Pericardium fibroblast (primary cell): ENCODE results near the gene SCD5. TPM values are rescaled to one million over a fixed set of nuclear protein-coding genes. Genes with fewer than 3 reads are reported as not detected.

Experiments
- total RNA-seq: library from RNA; depleted of rRNA; stranded (reverse); fragments of >200 nt; gene quantifications from 2 replicates; pipeline ENCODE4 v1.2.3, GENCODE V29; 2015

Gene SCD5
- 13.9 and 16.8 TPM in 2 replicates for total RNA-seq

DNA sequence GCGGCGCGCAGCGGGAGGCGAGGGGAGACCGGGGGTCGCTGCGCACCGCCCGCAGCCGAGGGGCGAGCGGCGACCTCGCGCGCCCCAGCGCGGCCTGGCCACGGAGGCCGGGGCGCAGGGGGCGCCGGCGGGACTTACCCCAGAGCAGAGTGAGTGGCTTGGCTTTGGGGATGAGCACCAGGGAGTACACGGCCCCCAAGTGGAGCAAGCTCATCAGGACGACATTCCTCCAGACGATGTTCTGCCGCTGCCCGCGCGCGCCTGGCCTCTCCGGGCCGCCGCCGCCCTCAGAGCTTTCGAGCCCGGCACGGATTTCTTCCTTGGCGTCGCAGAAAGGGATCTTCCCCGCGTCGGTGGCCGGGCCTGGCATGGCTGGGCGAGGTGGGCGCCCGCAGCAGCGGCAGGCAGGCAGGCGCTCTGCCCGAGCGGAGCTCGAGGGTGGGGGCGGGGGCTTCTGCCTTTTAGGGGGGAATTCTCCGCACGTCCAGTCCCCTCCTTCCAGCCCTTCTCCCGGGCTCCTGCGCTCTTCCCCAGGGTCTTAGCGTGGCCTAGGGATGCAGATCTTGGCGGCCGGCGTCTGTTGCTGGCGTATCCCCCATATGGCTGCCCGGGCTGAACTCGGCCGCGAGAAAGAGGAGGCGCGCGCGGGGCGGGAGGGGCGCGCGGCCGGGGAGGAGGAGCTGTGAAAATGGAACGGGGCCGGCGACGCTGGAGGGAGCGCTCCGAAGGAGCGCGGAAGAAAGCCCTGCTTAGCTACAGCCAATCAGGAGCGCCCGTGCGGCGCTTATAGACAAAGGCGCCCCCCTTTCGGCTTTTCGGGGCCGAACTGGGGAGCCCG lies at the start of gene SCD5:
Gene SCD5, minus strand, starts transcription at position 629 of the 838 bp plus-strand sequence. Its CDS starts 259 bp downstream, at position 370.

Other genes starting within 250 kb of the SCD5 start
- 0.09 and 0.23 TPM in 2 replicates for gene TMEM150C, start 236.8 kb downstream of the SCD5 start, total RNA-seq
- gene SEC31A, start 92.4 kb upstream of the SCD5 start, total RNA-seq = 230 and 234 TPM in 2 replicates
- 1.6 and 3.2 TPM in 2 replicates for gene THAP9, start 101.9 kb upstream of the SCD5 start, total RNA-seq
- gene LIN54, start 212.0 kb upstream of the SCD5 start, total RNA-seq = 4.4 and 11.0 TPM in 2 replicates
- 32.0 and 38.0 TPM in 2 replicates for gene COPS4, start 236.4 kb upstream of the SCD5 start, total RNA-seq